Stimulated activated effector memory CD8-positive, alpha-beta T cell treated with anti-CD3 and anti-CD28 coated beads, Interleukin-12 subunit alpha, Interleukin-12 subunit beta, amount 100 ng/mL, for 72 hours (primary cell): ENCODE measurements around the gene CTSD.

ENCODE experiments used
- ATAC-seq: fragments of 150-1000 bp; cut with Tn5 transposase; 2 replicates; pipeline ENCODE4 v1.10.0; 2021
- DNase-seq, 2 donors: peaks; one replicate each; pipeline ENCODE4 v3.0.0; 2021 to 2022; ENCODE audit warnings: low spot score in 2 of 2
- H3K27ac Mint-ChIP-seq: one replicate; pipeline ENCODE4 v1.8.0; 2022; ENCODE audit warnings: mild to moderate bottlenecking, mixed read lengths
- H3K36me3 Mint-ChIP-seq: one replicate; pipeline ENCODE4 v1.8.0; 2022; ENCODE audit warnings: mild to moderate bottlenecking, mixed read lengths
- H3K4me1 Mint-ChIP-seq: one replicate; pipeline ENCODE4 v1.8.0; 2022; ENCODE audit warnings: mixed read lengths
- H3K4me3 Mint-ChIP-seq: one replicate; pipeline ENCODE4 v1.8.0; 2022; ENCODE audit warnings: mild to moderate bottlenecking, mixed read lengths
- H3K9me3 Mint-ChIP-seq: one replicate; pipeline ENCODE4 v1.8.0; 2022; ENCODE audit warnings: mixed read lengths

The CTSD gene

DNA sequence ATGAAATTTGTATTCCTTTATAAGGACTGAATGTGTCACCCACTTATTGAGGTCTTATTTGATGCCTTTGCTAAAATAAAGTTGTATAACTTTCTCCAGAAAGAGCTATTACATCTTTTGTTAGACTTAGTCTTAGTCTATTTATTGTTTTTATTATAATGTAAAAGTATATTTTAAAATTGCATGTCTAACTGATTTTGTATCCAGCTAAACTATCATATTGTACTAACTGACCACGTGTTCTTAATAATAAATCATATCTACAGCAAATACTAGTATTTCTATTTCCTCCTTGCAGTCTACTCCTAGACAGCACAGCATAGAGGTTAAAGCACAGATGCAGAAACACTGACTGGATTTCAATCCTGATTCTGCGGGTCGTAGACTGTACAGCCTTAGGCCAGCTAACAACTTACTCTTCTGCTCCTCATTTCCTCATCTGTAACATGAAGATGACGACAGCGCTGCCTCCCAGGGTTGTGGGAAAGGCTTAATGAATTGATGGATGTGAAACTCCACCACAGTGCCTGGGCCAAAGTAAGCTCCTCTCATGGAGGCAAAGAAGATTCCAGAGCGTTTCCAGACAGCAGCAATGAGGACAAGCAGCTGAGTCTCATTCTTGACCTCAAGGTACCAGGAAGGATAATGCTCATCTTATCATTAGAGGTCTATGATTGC lies 26.5 kb downstream of the CTSD start:
- Mint-ChIP-seq H3K27ac (no peak overlapping the region), H3K4me3 (no peak overlapping the region), H3K4me1 (peaks cover 24% of the 10 kb centered on the region), H3K9me3 (peaks cover 19% of the 10 kb centered on the region), H3K36me3 (no peaks in the 10 kb centered on the region)
- ATAC-seq (no peak), DNase-seq (no peak)

DNA sequence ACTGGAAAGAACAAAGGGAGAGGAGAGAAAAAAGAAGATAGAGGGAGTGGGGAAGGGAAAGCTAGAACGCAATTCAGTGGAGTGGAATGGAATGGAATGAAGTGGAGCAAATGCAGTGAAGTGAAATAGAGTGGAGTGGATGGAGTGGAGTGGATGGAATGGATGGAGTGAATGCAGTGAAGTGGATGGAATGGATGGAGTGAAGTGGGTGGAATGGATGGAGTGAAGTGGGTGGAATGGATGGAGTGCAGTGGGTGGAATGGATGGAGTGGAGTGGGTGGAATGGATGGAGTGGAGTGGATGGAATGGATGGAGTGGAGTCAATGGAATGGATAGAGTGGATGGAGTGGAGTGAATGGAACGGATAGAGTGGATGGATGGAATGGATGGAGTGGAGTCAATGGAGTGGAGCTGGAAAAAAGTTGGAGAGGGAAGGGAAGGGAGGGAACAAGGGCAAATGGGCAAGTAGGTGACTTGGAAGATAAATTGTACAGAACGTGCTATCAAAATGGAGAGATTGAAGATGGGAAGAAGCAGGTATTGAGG lies 27.2 kb downstream of the CTSD start:
- Mint-ChIP-seq H3K27ac (no peak overlapping the region), H3K36me3 (no peaks in the 10 kb centered on the region), H3K9me3 (peaks cover 19% of the 10 kb centered on the region), H3K4me3 (no peak overlapping the region), H3K4me1 (peaks cover 31% of the 10 kb centered on the region)
- no peak for DNase-seq
- no peak for ATAC-seq

DNA sequence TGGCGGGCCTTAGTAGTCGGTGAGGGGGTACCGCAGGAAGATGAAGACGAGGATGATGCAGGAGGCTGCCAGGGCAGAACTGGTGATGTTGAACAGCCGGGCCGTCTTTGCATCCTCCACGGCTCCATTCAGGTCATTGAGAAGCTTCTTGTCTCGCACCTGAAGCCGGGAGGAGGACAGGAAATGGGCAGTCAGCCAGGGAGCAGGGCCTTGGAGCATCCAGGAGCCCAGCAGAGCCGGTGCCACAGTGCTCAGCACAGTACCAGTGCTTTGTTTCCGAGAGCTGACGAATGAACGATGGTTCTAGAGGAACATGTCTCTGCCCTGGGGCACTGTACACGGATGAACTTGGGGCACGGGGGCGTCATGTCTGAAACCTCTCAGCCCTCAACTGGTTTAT lies 28.5 kb downstream of the CTSD start:
- H3K4me1 Mint-ChIP-seq: peaks cover 41% of the 10 kb centered on the region
- DNase-seq: no peak
- no peaks in the 10 kb centered on the region for H3K36me3 Mint-ChIP-seq
- H3K9me3 Mint-ChIP-seq: peaks cover 19% of the 10 kb centered on the region
- ATAC-seq: no peak
- H3K27ac Mint-ChIP-seq: no peak overlapping the region
- H3K4me3 Mint-ChIP-seq: no peak overlapping the region

DNA sequence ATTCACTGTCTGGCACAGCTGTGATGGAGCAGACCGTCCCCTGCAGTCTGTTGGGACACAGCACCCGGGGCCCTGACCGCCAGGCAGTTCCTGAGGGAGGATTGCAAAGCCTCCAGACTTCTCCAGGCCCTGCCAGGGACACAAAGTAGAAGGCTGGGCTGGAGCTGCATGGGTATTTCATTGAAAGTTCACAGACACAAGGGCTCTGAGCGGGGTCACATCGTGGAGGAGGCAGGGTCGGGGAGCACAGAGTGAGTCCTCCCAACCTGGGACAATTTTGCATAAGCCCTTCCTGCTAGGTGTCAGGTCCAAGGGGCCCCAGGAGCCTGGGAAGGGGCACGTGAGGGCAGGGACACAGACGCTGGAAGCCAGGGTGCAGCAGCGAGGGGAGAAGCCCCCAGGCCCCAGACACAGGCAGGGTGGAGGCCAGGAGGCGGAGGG lies 29.1 kb downstream of the CTSD start:
- Mint-ChIP-seq H3K4me3 (no peak overlapping the region), H3K9me3 (peaks cover 19% of the 10 kb centered on the region), H3K4me1 (peaks cover 46% of the 10 kb centered on the region), H3K36me3 (no peaks in the 10 kb centered on the region), H3K27ac (peak overlapping the region; percentile 77)
- no peak for DNase-seq
- ATAC-seq: no peak

DNA sequence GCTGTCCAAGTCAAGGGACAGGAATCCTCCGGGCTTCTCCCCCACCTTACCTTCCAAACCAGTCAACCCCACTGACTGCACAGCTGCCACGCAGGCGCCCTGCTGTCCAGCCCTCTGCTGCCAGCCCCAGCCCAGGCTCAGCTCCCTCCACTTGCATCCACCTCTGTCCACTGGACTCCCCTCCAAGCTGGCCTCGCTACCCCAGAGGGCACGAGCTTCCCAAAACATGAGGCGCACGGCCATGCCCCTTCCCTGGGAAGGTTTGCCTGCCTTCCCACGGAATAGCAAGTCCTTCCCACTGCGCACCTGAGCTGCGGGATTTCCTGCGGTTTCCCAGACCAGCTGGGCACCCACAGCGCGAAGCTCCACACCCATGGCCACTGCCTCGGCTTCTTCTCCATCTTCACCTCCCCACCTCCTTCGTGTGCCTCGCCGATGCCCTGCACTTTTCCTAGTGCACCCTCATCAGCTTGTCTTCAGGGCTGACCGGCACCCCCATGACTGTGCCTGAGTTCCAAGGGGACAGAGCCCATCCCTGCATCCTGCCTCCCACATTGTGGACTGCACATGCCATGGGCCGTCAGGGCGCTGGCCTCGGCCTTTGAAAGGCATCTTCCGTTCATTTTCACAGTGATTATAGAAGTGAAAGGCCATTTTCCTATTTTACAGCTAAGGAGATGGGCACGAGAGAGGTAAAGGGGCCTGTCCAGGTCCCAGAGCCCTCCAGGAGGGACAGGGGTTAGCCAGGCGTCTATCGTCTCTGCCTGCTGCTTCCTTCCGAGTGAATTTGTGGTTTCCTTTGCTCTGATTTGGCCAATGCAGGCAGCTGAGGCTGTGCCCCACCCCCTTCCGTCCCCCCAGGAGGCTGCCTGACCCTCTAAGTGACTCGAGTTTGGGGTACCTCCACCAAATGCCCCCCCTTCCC lies 29.7 kb downstream of the CTSD start:
- no peak overlapping the region for H3K4me3 Mint-ChIP-seq
- DNase-seq (no peak), ATAC-seq (no peak)
- H3K4me1 Mint-ChIP-seq: peaks cover 46% of the 10 kb centered on the region
- peak overlapping the region; percentile 77 for H3K27ac Mint-ChIP-seq
- peaks cover 19% of the 10 kb centered on the region for H3K9me3 Mint-ChIP-seq
- H3K36me3 Mint-ChIP-seq: peaks cover 4% of the 10 kb centered on the region

DNA sequence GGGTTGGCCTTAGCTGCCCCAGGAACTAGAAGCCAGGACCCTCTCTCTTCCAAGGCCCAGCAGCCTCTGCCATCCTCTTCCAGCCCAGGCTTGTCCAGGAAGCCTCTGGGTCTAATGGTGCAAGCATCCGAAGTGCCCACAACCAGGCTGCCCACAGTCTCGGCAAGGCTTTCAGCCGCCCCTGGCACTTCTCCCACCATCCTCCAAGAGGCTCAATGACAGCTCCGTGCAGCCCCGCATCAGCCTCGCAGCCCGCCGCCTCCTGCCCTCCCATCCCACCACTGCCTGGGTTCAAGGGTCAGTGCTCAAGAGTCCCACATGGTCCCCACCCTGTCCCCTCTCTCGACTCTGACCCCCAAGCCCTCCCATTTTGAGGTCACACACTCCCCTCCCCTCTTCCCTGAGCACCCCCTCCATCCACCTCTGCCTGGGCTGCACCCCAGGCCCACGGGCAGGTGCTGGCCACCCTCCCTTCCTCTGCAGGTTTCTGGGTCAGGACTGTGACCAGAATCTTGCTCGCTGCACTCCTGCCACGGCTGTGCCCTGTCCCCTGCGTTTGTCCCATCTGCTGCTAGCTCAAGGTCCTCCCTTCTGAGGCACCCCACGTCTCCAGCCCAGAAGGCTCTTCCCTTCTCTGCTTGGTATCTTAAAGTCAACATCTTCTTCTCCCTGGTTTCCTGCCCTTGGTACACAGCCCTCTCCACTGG lies 30.6 kb downstream of the CTSD start:
- Mint-ChIP-seq H3K36me3 (peaks cover 8% of the 10 kb centered on the region), H3K4me3 (no peak overlapping the region), H3K9me3 (peaks cover 19% of the 10 kb centered on the region), H3K27ac (peak overlapping the region; percentile 77), H3K4me1 (peaks cover 53% of the 10 kb centered on the region)
- DNase-seq (no peak), ATAC-seq (no peak)

DNA sequence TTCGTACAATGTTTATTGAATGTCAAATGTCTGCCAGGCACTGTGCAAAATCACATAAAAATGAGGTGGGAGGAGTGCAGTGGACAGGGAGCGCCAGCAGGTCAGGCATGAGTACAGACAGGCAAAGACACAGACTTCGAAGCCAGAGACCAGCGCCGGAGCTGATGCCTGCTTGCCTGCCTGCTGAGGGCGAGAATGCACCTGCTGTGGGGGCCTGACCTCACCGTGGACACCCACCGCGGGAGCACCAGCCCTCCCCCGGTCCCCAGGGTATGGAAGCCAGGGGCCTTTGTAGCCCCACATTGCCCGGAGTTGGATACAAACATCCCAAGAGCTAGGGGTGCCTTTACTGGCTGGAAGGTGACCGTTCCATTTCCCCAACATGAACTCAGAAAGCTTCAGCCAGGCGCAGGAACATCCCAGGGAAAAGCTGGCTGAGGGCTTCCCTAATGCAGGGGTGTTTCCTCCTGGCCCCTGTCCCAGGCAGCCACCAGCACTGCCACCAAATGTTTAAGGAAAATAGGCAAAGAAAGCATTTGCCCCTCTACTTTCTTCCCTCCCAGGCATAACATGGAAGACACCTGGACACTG lies 31.2 kb downstream of the CTSD start:
- H3K4me3 Mint-ChIP-seq: no peak overlapping the region
- no peak overlapping the region for H3K27ac Mint-ChIP-seq
- ATAC-seq: no peak
- H3K36me3 Mint-ChIP-seq: peaks cover 8% of the 10 kb centered on the region
- H3K4me1 Mint-ChIP-seq: peaks cover 59% of the 10 kb centered on the region
- DNase-seq: no peak
- H3K9me3 Mint-ChIP-seq: peaks cover 16% of the 10 kb centered on the region

DNA sequence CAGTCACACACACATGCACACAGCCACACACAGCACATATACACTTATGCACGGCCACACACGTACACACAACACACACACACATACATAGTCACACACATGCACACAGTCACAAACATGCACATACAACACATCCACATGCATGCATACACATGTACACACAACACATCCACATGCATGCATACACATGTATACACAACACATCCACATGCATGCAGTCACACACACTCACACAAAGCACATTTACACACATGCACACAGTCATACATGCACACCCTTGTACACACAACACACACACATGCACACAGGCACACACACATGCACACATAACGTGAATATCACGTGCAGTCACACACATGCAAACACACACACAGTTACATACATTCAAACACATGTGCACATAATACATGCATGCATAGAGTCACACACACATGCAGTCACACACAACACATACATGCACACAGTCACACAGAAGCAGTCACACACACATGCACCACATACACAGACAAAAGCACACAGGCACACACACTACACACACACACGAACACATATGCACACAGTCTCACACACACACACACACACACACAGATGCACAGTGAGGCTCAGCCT lies 32.2 kb downstream of the CTSD start:
- Mint-ChIP-seq H3K9me3 (peaks cover 13% of the 10 kb centered on the region), H3K27ac (no peak overlapping the region), H3K36me3 (peaks cover 8% of the 10 kb centered on the region), H3K4me3 (no peak overlapping the region), H3K4me1 (peaks cover 69% of the 10 kb centered on the region)
- ATAC-seq (no peak), DNase-seq (no peak)

DNA sequence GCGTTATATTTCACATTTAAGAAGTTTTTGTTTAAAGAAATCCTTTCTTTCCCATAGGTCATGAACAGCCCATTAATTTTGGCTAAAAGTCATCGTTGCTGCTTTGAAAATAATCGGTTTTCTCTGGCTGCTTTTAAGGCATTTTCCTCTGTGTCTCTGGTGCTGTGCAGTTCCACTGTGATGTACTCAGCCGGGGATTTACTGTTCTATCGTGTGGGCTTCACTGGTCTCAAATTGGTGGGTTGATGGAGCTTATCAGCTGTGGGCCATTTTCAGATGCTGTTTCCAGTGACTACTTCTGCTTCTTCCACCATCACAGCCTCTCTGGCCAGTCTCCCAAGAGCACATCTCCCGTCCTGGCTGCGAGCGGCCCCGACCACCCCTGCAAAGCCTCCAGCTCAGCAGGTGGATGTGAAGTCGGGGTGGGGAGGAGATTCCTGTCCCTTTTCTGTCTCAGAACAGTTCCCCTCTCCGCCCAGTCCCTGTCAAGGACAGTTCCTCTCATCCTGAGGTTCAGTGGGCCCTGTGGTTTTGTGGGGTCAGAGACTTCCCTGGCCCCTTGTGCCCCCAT lies 33.6 kb downstream of the CTSD start:
- ATAC-seq: no peak
- H3K27ac Mint-ChIP-seq: peak overlapping the region; percentile 86
- peaks cover 74% of the 10 kb centered on the region for H3K4me1 Mint-ChIP-seq
- H3K4me3 Mint-ChIP-seq: peak overlapping the region; percentile 54
- H3K9me3 Mint-ChIP-seq: no peaks in the 10 kb centered on the region
- DNase-seq: no peak
- H3K36me3 Mint-ChIP-seq: peaks cover 8% of the 10 kb centered on the region

DNA sequence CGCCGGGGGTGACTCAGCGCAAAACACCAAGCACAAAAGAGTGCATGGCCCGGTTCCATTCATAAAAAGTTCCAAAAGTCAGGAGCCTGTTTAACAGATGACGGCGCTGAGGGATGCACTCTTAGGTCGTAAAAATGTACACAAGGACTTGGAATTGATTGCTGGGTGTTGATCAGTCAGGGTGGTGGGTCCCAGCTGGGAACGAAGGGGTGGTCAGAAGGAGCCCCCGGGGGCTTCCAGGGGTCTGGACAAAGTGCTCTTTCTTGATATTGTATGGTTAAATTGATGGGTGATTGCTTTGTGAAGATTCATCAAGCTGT lies 34.1 kb downstream of the CTSD start:
- ATAC-seq (no peak), DNase-seq (no peak)
- peak overlapping the region; percentile 86 for H3K27ac Mint-ChIP-seq
- peaks cover 74% of the 10 kb centered on the region for H3K4me1 Mint-ChIP-seq
- H3K4me3 Mint-ChIP-seq: peak overlapping the region; percentile 54
- H3K36me3 Mint-ChIP-seq: peaks cover 8% of the 10 kb centered on the region
- H3K9me3 Mint-ChIP-seq: no peaks in the 10 kb centered on the region

DNA sequence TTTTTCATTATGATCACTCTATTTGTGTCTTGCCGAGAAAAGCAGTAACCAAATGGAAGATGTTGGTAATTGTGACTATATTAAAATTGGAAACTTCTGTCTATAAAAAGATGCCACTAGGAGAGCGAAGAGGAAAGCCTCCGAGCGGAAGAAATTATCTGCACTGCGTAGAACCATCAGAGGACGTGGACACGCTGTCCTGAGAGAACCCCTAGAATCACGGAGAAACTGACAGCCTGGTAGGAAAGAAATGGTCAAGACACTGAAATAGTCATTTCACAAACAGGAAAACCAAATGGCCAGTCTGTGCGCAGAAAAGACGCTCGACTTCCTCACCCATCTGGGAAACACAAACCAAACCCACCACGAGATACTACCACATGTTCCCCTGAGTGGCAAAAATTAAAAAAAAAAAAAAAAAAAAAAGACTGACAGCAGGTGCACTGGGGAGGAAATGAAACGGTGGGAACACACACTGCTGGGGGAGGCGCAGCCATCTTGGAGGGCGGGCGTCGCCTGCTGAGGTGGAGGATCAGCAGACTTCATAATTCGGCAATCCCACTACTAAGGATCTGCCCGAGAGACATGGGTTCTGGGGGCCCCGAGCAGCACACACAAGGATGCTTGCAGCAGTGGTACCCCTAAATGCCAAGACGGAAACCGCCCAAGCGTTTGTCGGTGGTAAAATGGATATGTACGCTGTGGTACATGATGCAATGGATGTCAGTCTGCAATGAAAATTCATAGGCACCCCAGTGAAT lies 34.6 kb downstream of the CTSD start:
- Mint-ChIP-seq H3K9me3 (no peaks in the 10 kb centered on the region), H3K4me1 (peaks cover 69% of the 10 kb centered on the region), H3K4me3 (peak overlapping the region; percentile 54), H3K36me3 (peaks cover 8% of the 10 kb centered on the region), H3K27ac (peak overlapping the region; percentile 86)
- DNase-seq: no peak
- peak; percentile 61 for ATAC-seq

DNA sequence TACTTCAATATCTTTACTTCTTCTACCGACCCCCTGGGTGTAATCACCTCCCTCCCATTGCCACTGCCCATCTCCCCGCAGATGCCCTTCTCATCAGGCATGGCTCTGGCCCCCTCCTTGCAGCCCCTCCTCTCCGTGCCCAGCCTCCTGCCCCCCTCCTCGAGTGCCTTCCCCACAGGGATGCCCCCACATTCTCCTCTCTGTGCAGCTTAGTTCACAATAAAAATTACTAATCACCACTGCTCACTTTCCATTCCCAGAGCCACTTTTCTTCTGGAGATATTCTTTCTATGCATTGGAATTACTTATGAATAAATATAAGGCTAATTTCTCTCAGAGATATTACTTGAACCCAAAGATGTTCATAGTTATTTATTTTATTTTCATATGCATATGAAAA lies 35.4 kb downstream of the CTSD start:
- peaks cover 61% of the 10 kb centered on the region for H3K4me1 Mint-ChIP-seq
- H3K9me3 Mint-ChIP-seq: no peaks in the 10 kb centered on the region
- ATAC-seq: no peak
- peaks cover 8% of the 10 kb centered on the region for H3K36me3 Mint-ChIP-seq
- no peak for DNase-seq
- peak overlapping the region; percentile 54 for H3K4me3 Mint-ChIP-seq
- H3K27ac Mint-ChIP-seq: peak overlapping the region; percentile 68

DNA sequence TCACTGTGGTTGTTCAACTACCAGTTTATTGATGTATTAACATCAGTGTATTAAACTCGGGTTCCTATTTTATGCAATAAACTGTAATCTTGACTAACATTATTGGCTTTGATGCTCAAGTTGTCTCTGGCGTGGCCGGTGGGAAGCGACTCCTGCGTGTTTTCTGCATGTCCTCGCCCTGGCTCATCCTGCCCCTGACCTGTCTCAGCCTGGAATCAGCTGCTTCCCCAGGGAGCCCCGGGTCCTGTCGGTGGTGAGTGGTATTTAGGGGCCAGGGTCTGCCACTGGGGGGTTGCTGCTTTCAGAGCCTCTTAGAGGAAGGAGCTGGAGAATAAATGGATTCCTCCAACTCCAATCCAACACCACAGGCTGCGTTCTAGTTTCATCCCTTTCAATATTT lies 35.9 kb downstream of the CTSD start:
- ATAC-seq (no peak), DNase-seq (no peak)
- Mint-ChIP-seq H3K36me3 (peaks cover 8% of the 10 kb centered on the region), H3K27ac (peak overlapping the region; percentile 68), H3K4me3 (peak overlapping the region; percentile 54), H3K4me1 (peaks cover 59% of the 10 kb centered on the region), H3K9me3 (no peaks in the 10 kb centered on the region)
